GM19455 (cell line): ENCODE results near the gene SHBG.
"Not testable (repeated sequence)": the region's sequence is repeated elsewhere in the genome, so short reads cannot be mapped to it uniquely, and the experiment has no call there.

ENCODE experiments used
- ATAC-seq: cut with Tn5 transposase; IDR thresholded peaks from one replicate; pipeline ENCODE4 v1.9.1; 2021; ENCODE audit not compliant: unreplicated experiment

The SHBG gene

GRCh38 chr17:7629939-7630571 is at the start of gene SHBG:
SHBG (plus strand) TSS chr17:7630135; CDS start chr17:7630173, 38 bp downstream.
- no peak for ATAC-seq

GRCh38 chr17:7580604-7581575 is 49.0 kb upstream of the SHBG start:
- ATAC-seq: no peak

- no peak for ATAC-seq
These were observed 47.3 kb upstream of the SHBG start for GRCh38 chr17:7582396-7583252.

GRCh38 chr17:7583253-7584109 is 46.5 kb upstream of the SHBG start, which contains the start of gene MPDU1:
MPDU1 (plus strand) TSS chr17:7583852; CDS start chr17:7583863, 11 bp downstream.
- ATAC-seq: peak; percentile 75

- no peak for ATAC-seq
These were observed 43.1 kb upstream of the SHBG start for GRCh38 chr17:7586673-7587419.

- no peak for ATAC-seq
These were observed 42.3 kb upstream of the SHBG start for GRCh38 chr17:7587420-7588151.

- ATAC-seq: no peak
These were observed 41.3 kb upstream of the SHBG start for GRCh38 chr17:7588553-7589203.

GRCh38 chr17:7589204-7589868 is 40.6 kb upstream of the SHBG start:
- no peak for ATAC-seq

- no peak for ATAC-seq
These were observed 39.8 kb upstream of the SHBG start, which contains the start of gene SOX15 for GRCh38 chr17:7589891-7590691. SOX15 (minus strand) TSS chr17:7590094; CDS start chr17:7589676, 418 bp downstream.

GRCh38 chr17:7590743-7591142 is 39.2 kb upstream of the SHBG start:
- no peak for ATAC-seq

GRCh38 chr17:7591596-7591995 is 38.3 kb upstream of the SHBG start:
- ATAC-seq: no peak

- ATAC-seq: no peak
These were observed 37.4 kb upstream of the SHBG start for GRCh38 chr17:7592422-7593021.

- ATAC-seq: no peak
These were observed 36.6 kb upstream of the SHBG start for GRCh38 chr17:7593296-7593695.

- not testable (repeated sequence) for ATAC-seq
These were observed 32.4 kb upstream of the SHBG start for GRCh38 chr17:7597561-7597960.

GRCh38 chr17:7606280-7606679 is 23.7 kb upstream of the SHBG start:
- ATAC-seq: no peak

- ATAC-seq: no peak
These were observed 19.3 kb upstream of the SHBG start for GRCh38 chr17:7610641-7611040.
